Spleen (tissue), 11 donors: ENCODE measurements around the gene MSMB. TPM values are rescaled to one million over a fixed set of nuclear protein-coding genes. Genes with fewer than 3 reads are reported as not detected.

Source experiments
- DNase-seq: peaks from one replicate; pipeline ENCODE4 v3.0.0-alpha.2; 2020
- H3K27ac ChIP-seq, 8 donors: fragments of 200-600 bp; sonication (generic) in 7 of 8; 1 replicate in 4 of 8; 2 replicates in 4 of 8; pipeline versions ENCODE4 v1.5.0 to v1.8.0; 2016 to 2021; ENCODE audit warnings: inconsistent platforms in 4 of 8, mild to moderate bottlenecking in 4 of 8, moderate library complexity in 1 of 8
- H3K27me3 ChIP-seq, 7 donors: fragments of 200-600 bp; sonication (generic) in 6 of 7; replicated peaks in 1 of 7; 1 replicate in 4 of 7; 2 replicates in 3 of 7; pipeline versions ENCODE4 v1.5.0 to v1.8.0; 2016 to 2021; ENCODE audit warnings: inconsistent platforms in 3 of 7, mild to moderate bottlenecking in 1 of 7
- H3K36me3 ChIP-seq, 6 donors: fragments of 200-600 bp; sonication (generic) in 5 of 6; 1 replicate in 4 of 6; 2 replicates in 2 of 6; pipeline versions ENCODE4 v1.5.0 to v1.8.0; 2016 to 2021; ENCODE audit warnings: inconsistent platforms in 2 of 6
- H3K4me1 ChIP-seq, 6 donors: fragments of 200-600 bp; sonication (generic) in 5 of 6; 1 replicate in 3 of 6; 2 replicates in 3 of 6; pipeline versions ENCODE4 v1.5.0 to v1.8.0; 2016 to 2021; ENCODE audit warnings: inconsistent platforms in 3 of 6
- H3K4me3 ChIP-seq, 8 donors: fragments of 200-600 bp; sonication (generic) in 7 of 8; 1 replicate in 4 of 8; 2 replicates in 4 of 8; pipeline versions ENCODE4 v1.5.0 to v1.8.0; 2016 to 2021; ENCODE audit warnings: inconsistent platforms in 4 of 8, mild to moderate bottlenecking in 4 of 8, moderate library complexity in 2 of 8
- H3K9me3 ChIP-seq, 8 donors: fragments of 200-600 bp; sonication (generic) in 7 of 8; 1 replicate in 4 of 8; 2 replicates in 4 of 8; pipeline versions ENCODE4 v1.5.0 to v1.8.0; 2016 to 2021; ENCODE audit warnings: inconsistent platforms in 4 of 8
- CTCF ChIP-seq, 11 experiments: fragments of 200-600 bp in 7 of 11; fragments of 450-650 bp in 4 of 11; sonication (generic) in 4 of 11; IDR thresholded peaks in 8 of 11; conservative IDR thresholded peaks in 3 of 11; 1 replicate in 7 of 11; 2 replicates in 4 of 11; pipeline versions ENCODE4 v1.4.0 to v1.8.0; 2016 to 2021; ENCODE audit warnings: antibody characterized with exemption in 11 of 11, inconsistent platforms in 4 of 11, mild to moderate bottlenecking in 1 of 11
- POLR2A ChIP-seq, 3 donors: fragments of 450-650 bp; IDR thresholded peaks; one replicate each; pipeline ENCODE4 v1.5.1; 2017; ENCODE audit warnings: antibody characterized with exemption in 3 of 3, mild to moderate bottlenecking in 1 of 3
- POLR2AphosphoS5 ChIP-seq, 3 donors: sonication (generic); formaldehyde crosslinking; IDR thresholded peaks; one replicate each; pipeline ENCODE4 v1.5.1; 2017; ENCODE audit warnings: antibody characterized with exemption in 3 of 3
- WGBS, 5 donors: extraction: QIAGEN DNeasy Blood & Tissue Kit in 3 of 5; methylation state at CpG; one replicate each; pipeline versions ENCODE4 v1.1.5 to v1.1.7; 2013 to 2018; 5-methylcytosine and 5-hydroxymethylcytosine counted together
- intact Hi-C: fragments of 100-400 bp; cut with DNase I; formaldehyde crosslinking; loops from one replicate; pipeline ENCODE4 v1.15.0; 2023; ENCODE audit warnings: low total_unique reads
- polyA plus RNA-seq, 3 donors: library from polyadenylated mRNA; stranded (reverse); fragments of 200-250 nt; gene quantifications; one replicate each; pipeline ENCODE4 v1.2.1, GENCODE V29; 2013
- total RNA-seq, 7 donors: library from RNA; depleted of rRNA in 3 of 7; stranded (reverse); fragments of >200 nt in 3 of 7; fragmentation: NEBNext Ultra II Directional in 4 of 7; extraction: Animal tissue kit (Norgen Biotek cat#: 25700) in 4 of 7; gene quantifications; one replicate each; pipeline versions ENCODE4 v1.1.0 to v1.2.1, GENCODE V29; 2016 to 2021
- donor health status: healthy with polysubstance abuse.
- donor health status: DM: no; HTN: no; CAD: no; lungs with moderate emphysema.
- donor health status: DM: no; HTN: no; CAD: no.
- donor health status: Bipolar disorder and iron deficiency.
- donor health status: healthy.
- donor health status: DM: no; HTN: no; CAD: no.
- donor health status: DM: yes; HTN: yes; CAD: no.

The MSMB gene
- total and polyA plus RNA-seq, 10 donors = not detected

GRCh38 chr10:46033602-46034011 is 12.5 kb downstream of the MSMB start:
- H3K4me3 ChIP-seq = no peak overlapping the region
- peaks cover 0 to 5% (median 0%) of the 10 kb centered on the region in 7 donors for H3K27me3 ChIP-seq
- intact Hi-C loops = no loop called here
- H3K36me3 ChIP-seq = no peaks in the 10 kb centered on the region
- H3K9me3 ChIP-seq = no peaks in the 10 kb centered on the region
- H3K27ac ChIP-seq = peak overlapping the region in 1 of 8 donors; percentile 6
- TF ChIP-seq POLR2AphosphoS5 (IDR thresholded peaks at IDR 0.05) (no peak), CTCF (IDR thresholded peaks at IDR 0.05 in 8 of 11, conservative IDR thresholded peaks at IDR 0.05 in 3 of 11) (no peak), POLR2A (IDR thresholded peaks at IDR 0.05) (no peak)
- H3K4me1 ChIP-seq = peaks cover 13 to 24% (median 19%) of the 10 kb centered on the region in 6 donors
- no peak for DNase-seq

- intact Hi-C loops = no loop called here
- 70 to 84% (median 78%) methylated on average over 6 of the region's 6 CpGs for WGBS, 5 donors
- DNase-seq = no peak
- Histone ChIP-seq H3K4me3 (no peak overlapping the region), H3K27ac (no peak overlapping the region), H3K4me1 (peaks cover 28 to 41% (median 36%) of the 10 kb centered on the region in 6 donors), H3K27me3 (peaks cover 0 to 5% (median 0%) of the 10 kb centered on the region in 7 donors), H3K36me3 (peaks cover 0 to 7% (median 0%) of the 10 kb centered on the region in 6 donors), H3K9me3 (no peaks in the 10 kb centered on the region)
- TF ChIP-seq CTCF (IDR thresholded peaks at IDR 0.05 in 8 of 11, conservative IDR thresholded peaks at IDR 0.05 in 3 of 11) (no peak), POLR2A (IDR thresholded peaks at IDR 0.05) (no peak), POLR2AphosphoS5 (IDR thresholded peaks at IDR 0.05) (no peak)
Measured at GRCh38 chr10:46031648-46032532, 14.2 kb downstream of the MSMB start.

GRCh38 chr10:46030091-46030937 is 15.8 kb downstream of the MSMB start, which contains the start of gene NCOA4:
NCOA4 (minus strand) TSS chr10:46030623; CDS start chr10:46016680, 13,943 bp downstream.
- Histone ChIP-seq H3K27me3 (no peaks in the 10 kb centered on the region), H3K4me3 (peak within 1 kb of the TSS; percentile 58 to 84 (median 80)), H3K4me1 (peaks cover 35 to 57% (median 51%) of the 10 kb centered on the region in 6 donors), H3K9me3 (no peaks in the 10 kb centered on the region), H3K36me3 (peaks cover 0 to 17% (median 0%) of the 10 kb centered on the region in 6 donors), H3K27ac (peak within 1 kb of the TSS; percentile 89 to 97 (median 94))
- WGBS, 5 donors = 1 to 2% (median 1%) methylated on average over 51 to 59 of the region's 59 CpGs
- DNase-seq = peak; percentile 99
- peak; percentile 91 to 93 (median 92) for TF ChIP-seq POLR2AphosphoS5 (IDR thresholded peaks at IDR 0.05)
- peak in 1 of 3 donors; percentile 21 for TF ChIP-seq POLR2A (IDR thresholded peaks at IDR 0.05)
- peak; percentile 80 to 96 (median 93) for TF ChIP-seq CTCF (IDR thresholded peaks at IDR 0.05 in 8 of 11, conservative IDR thresholded peaks at IDR 0.05 in 3 of 11)
- intact Hi-C loops = no loop called here
